OCI-M2 (cell line): ENCODE results near the gene INTS11.

Experiments used
- DNase-seq: peaks from one replicate; lab custom pipeline; 2025; ENCODE audit not compliant: unreplicated experiment; lab: John Stamatoyannopoulos, UW

The INTS11 gene

GRCh38 chr1:1287288-1288110 is 37.0 kb downstream of the INTS11 start:
- no peak for DNase-seq

GRCh38 chr1:1286313-1287261 is 37.9 kb downstream of the INTS11 start:
- no peak for DNase-seq

GRCh38 chr1:1285611-1286311 is 38.7 kb downstream of the INTS11 start:
- no peak for DNase-seq

- DNase-seq = no peak
Observed at GRCh38 chr1:1285102-1285571, 39.3 kb downstream of the INTS11 start.

- DNase-seq = no peak
Observed at GRCh38 chr1:1284221-1285101, 40.0 kb downstream of the INTS11 start.

GRCh38 chr1:1283821-1284220 is 40.6 kb downstream of the INTS11 start:
- no peak for DNase-seq

- no peak for DNase-seq
Observed at GRCh38 chr1:1282998-1283397, 41.5 kb downstream of the INTS11 start.

- no peak for DNase-seq
Observed at GRCh38 chr1:1281533-1282321, 42.7 kb downstream of the INTS11 start.

GRCh38 chr1:1280782-1281481 is 43.5 kb downstream of the INTS11 start:
- no peak for DNase-seq

GRCh38 chr1:1279028-1279427 is 45.4 kb downstream of the INTS11 start:
- DNase-seq = no peak

GRCh38 chr1:1278620-1279019 is 45.8 kb downstream of the INTS11 start:
- no peak for DNase-seq

- no peak for DNase-seq
Observed at GRCh38 chr1:1275836-1276235, 48.6 kb downstream of the INTS11 start.

- DNase-seq = no peak
Observed at GRCh38 chr1:1274931-1275431, 49.5 kb downstream of the INTS11 start.

GRCh38 chr1:1274299-1274930 is 50.0 kb downstream of the INTS11 start:
- DNase-seq = no peak

GRCh38 chr1:1273512-1274298 is 50.8 kb downstream of the INTS11 start, which contains the start of gene UBE2J2:
TSS of gene UBE2J2 (minus strand) at chr1:1273854. CDS start at chr1:1267992, 5,862 bp downstream.
- peak; percentile 14 for DNase-seq

GRCh38 chr1:1273209-1273511 is 51.3 kb downstream of the INTS11 start:
- DNase-seq = no peak
